ENCODE data around the gene TMEM217.
A peak's percentile ranks its signal among the peaks of the same experiment; 100 is the strongest.

Gene TMEM217

DNA sequence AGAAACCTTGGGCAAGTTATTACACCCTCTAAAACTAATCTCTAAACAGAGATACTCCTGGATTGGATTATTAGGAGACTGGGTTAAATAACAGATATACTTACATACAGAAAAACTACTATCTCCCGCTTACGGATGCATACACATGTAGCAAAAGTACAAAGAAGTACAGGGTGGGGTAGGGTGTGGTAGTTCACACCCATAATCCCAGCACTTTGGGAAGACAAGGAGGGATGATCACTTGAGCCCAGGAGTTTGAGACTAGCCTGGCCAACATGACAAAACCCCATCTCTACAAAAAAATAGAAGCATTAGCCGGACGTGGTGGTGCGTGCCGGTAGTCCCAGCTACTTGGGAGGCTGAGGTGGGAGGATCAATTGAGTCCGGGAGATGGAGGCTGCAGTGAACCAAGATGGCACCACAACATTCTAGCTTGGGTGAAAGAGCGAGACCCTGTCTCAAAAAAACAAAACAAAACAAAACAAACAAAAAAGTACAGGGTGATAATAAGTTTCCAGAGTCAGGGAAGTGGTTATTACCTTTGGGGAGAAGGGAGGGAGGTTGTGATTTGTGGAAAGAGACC lies 79.9 kb downstream of the TMEM217 start:
- no peak for DNase-seq

DNA sequence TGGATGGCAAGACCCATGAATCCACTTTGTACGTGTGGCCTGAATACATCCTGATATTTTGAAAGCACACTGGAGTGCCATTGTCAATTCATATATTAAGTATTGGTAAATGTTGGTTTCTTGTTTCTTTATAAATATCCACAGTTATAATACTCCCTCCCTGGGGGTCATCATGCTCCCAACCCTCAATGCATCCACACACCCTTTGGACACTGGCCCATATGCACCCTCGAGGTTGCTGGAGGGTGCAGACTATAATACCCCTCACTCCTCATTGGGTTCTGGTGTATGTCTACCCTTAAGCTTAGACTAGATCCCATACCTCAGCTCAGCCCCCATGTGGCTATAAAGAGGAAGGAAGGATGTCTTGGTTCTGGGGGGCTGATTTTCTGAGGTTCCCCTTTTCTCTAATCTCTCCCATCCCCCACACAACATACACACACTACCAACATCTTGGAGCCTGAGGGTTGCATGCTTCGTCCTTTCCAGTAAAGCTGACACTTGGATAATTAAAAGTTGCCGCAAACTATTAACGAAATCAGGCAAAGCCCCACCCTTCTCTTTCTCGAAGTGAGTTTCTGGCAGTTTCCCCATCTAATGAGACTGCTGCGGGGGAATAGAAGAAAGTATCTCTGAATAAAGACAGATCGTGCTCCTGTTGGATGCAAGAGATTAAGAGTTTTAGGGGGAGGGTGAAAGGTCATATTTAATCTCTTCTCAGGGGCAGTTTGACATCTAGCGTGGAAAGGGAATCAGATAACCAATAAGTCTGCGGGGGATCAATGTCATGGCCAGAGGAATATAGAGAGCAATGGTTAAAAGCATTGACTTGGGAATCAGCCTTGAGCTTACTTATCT lies 80.6 kb downstream of the TMEM217 start:
- DNase-seq, result no peak

DNA sequence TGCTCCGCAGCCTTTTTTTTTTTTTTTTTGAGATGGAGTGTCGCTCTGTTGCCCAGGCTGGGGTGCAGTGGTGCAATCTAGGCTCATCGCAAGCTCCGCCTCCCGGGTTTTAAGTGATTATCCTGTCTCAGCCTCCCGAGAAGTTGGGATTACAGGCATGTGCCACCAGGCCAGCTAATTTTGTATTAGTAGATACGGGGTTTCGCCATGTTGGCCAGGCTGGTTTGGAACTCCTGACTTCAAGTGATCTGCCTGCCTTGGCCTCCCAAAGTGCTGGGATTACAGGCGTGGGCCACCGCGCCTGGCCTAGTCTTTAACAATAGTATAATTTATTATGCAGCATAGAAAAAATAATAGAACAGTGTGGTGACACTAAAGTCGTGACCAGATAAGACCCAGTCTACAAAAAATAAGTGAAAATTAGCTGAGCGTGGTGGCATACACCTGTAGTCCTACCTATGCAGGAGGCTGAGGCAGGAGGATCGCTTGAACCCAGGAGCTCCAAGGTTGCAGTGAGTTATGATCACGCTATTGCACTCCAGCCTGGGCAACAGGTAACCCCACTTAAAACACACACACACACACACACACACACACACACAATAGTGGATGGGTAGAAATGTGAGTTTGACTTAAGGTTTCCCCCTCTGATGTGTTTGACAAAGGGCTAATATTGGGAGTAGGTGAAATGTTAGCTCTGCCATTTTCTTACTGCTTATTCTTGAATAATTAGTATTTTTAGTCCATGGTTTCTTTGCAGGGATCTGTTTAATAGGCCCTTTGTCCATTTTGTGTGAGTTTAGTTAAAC lies 81.5 kb downstream of the TMEM217 start:
- no peak for DNase-seq

DNA sequence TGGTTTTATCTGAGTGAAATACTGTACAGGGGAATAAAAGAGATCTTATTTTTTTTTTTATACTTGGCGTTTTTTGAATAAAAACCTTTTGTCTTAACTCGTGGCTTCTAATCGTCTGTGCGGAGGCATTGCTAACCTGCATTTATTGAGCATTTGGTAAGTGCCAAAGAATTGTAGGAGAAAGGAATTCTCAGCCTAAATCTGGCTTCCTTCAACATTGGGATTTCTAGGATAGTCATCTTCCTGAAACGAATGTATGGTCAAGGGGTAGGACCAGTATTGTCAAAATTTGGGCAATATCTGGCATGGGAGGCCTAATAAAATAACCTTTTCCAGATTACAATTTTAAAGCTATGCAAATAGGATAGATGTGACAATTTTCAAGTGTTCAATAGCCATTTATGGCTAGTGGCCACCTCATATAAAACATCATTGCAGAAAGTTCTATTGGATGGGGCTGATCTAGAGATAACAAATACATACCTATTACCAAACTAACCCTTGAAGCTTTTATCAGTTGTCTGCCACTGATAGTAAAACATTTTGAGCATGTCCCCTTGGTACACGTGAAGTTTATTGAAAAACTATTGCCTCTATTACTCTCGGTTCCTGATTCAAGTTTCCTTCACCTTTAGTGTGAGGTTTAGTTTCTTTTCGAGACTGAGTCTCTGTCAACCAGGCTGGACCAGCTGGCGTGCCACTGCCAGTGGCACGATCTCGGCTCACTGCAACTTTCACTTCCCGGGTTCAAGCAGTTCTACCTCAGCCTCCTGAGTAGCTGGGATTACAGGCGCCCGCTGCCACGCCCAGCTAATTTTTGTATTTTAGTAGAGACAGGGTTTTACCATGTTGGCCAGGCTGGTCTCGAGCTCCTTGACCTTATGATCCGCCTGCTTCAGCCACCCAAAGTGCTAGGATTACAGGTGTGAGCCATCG lies 82.3 kb downstream of the TMEM217 start:
- no peak for DNase-seq

DNA sequence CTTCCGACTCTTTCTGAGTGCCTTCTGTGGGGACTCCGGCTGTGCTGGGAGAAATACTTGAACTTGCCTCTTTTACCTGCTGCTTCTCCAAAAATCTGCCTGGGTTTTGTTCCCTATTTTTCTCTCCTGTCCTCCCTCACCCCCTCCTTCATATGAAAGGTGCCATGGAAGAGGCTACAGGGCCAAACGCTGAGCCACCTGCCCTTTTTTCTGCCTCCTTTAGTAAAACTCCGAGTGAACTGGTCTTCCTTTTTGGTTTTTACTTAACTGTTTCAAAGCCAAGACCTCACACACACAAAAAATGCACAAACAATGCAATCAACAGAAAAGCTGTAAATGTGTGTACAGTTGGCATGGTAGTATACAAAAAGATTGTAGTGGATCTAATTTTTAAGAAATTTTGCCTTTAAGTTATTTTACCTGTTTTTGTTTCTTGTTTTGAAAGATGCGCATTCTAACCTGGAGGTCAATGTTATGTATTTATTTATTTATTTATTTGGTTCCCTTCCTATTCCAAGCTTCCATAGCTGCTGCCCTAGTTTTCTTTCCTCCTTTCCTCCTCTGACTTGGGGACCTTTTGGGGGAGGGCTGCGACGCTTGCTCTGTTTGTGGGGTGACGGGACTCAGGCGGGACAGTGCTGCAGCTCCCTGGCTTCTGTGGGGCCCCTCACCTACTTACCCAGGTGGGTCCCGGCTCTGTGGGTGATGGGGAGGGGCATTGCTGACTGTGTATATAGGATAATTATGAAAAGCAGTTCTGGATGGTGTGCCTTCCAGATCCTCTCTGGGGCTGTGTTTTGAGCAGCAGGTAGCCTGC lies 83.2 kb downstream of the TMEM217 start:
- DNase-seq, result no peak

DNA sequence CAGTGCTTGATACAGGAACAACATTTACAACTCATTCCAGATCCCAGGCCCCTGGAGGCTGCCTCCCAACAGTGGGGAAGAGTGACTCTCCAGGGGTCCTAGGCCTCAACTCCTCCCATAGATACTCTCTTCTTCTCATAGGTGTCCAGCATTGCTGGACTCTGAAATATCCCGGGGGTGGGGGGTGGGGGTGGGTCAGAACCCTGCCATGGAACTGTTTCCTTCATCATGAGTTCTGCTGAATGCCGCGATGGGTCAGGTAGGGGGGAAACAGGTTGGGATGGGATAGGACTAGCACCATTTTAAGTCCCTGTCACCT lies 83.8 kb downstream of the TMEM217 start:
- no peak for DNase-seq

DNA sequence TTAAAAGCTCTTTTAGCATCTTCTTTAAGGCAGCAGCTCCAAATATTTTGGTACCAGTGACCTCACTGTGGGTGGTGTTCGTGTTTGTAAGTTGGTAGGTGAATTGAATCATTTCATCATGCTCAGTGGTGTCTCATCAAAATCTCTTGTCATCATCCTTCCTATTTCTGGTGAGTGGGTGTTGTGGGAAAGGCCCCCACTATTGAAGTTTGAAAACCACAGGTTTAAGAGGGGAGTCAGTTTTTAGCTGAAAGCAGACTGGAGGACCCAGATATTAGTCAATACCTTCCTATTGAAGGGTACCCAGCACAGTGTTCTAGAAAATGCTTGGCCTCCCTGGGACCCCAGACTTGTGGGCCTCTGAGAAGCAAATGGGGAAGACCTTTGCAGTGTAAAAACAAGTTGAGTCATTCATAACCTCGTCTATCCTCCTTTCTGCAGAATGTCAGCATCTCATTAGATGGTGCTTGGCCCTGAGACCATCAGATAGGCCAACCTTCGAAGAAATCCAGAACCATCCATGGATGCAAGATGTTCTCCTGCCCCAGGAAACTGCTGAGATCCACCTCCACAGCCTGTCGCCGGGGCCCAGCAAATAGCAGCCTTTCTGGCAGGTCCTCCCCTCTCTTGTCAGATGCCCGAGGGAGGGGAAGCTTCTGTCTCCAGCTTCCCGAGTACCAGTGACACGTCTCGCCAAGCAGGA lies 84.3 kb downstream of the TMEM217 start:
- DNase-seq, result no peak

DNA sequence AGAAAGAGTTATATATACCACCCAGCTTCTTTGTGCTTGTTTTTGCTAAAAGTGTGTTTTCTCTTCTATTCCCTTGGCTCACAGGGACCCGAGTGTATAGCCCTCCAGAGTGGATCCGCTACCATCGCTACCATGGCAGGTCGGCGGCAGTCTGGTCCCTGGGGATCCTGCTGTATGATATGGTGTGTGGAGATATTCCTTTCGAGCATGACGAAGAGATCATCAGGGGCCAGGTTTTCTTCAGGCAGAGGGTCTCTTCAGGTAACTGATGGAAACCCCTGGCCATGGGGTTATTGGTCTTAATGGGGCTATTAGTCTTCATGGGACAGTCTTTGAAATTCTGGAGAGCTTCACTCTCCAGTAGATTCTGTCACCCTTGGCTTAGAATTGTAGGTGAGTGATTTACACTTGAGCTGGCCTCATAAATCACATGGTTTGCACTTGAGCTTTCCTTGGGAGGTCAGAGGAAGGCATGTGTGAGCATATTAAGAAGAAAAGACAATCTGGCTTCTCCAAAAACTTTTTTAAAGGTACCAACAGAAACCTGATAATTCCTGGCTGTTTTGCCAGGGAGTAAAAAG lies 84.9 kb downstream of the TMEM217 start:
- no peak for DNase-seq

DNA sequence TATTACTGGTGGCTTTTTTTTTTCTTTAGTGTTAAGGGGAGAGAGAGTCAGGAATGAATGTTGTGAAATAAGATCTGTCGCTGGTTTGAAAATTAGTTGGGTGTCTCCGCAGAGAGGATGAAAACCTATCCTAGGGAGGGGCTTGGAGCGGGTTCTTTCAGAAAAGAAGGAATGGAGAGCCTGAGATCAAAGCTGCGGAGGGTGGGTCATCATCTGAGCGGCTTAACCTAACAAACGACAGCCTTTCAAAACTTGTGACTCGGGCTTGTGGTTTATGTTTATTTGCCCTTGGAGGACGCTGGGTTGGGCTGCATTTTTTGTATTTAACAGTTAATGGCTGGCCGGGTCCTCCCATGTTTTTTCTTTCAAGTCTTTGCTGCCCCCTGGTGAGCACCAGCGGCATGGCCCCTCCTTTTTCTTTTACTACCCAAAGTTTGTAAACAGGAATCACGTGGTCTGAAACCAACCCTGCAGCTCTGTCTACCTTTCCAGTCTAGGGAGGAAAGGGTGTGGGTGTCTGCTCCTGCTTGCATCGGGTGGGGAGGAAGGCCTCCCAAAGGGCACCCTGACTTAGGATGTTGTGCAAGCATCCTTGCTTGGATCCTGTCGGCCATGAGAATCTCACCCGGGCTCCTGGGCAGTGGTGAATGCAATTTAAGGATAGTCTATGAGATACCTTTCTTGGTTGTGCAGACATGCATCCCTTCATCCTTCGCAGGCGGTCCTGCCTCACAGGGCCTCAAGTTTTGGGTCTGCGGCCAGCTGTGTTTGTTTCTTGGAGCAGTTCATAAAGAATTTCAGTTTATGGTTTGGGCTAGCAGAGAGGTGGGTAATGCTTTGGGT lies 85.8 kb downstream of the TMEM217 start:
- DNase-seq, result peak; percentile 80 to 90

DNA sequence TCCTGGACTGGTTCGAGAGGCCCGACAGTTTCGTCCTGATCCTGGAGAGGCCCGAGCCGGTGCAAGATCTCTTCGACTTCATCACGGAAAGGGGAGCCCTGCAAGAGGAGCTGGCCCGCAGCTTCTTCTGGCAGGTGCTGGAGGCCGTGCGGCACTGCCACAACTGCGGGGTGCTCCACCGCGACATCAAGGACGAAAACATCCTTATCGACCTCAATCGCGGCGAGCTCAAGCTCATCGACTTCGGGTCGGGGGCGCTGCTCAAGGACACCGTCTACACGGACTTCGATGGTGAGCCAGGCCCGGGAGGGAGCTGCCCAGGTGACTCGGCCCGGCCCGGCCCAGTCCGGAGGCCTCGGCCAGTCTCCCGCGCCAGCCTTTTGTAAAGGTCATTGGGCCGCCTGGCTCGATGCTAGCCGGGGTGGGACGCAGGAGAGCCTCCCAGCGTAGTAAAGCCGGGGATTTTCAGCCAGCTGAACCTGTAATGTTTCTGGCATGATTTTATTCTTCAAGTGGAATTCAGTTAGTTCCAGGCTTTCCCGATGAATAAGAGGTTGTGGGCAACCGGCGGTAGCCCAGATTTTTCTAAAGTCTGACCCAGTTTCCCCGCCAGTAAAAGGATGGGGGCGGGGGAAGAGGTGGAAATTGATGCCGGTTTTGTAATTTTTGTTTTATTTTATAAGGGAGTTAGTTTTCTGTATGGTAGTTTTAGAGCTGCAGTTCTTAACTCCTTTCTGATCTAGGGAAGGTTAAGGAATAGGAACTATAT lies 86.6 kb downstream of the TMEM217 start:
- DNase-seq, result peak; percentile 46 to 51

DNA sequence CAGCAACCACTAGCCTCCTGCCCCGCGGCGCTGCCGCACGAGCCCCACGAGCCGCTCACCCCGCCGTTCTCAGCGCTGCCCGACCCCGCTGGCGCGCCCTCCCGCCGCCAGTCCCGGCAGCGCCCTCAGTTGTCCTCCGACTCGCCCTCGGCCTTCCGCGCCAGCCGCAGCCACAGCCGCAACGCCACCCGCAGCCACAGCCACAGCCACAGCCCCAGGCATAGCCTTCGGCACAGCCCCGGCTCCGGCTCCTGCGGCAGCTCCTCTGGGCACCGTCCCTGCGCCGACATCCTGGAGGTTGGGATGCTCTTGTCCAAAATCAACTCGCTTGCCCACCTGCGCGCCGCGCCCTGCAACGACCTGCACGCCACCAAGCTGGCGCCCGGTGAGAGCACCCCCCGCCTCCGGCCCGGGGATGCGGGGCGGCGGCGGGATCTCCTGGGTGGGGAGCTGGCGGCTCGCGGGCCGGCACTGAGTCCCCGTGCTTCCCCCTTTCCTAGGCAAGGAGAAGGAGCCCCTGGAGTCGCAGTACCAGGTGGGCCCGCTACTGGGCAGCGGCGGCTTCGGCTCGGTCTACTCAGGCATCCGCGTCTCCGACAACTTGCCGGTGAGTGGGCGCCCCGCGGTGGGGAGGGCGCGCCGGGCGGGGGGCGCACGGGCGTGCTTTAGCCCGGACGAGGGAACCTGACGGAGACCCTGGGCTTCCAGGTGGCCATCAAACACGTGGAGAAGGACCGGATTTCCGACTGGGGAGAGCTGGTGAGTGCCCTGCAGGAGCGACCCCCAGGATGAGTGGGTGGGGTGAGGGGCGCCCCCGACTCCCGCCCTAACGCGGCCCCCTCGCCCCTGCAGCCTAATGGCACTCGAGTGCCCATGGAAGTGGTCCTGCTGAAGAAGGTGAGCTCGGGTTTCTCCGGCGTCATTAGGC lies 87.4 kb downstream of the TMEM217 start:
- peak in 1 of 2 donors; percentile 60 for DNase-seq

DNA sequence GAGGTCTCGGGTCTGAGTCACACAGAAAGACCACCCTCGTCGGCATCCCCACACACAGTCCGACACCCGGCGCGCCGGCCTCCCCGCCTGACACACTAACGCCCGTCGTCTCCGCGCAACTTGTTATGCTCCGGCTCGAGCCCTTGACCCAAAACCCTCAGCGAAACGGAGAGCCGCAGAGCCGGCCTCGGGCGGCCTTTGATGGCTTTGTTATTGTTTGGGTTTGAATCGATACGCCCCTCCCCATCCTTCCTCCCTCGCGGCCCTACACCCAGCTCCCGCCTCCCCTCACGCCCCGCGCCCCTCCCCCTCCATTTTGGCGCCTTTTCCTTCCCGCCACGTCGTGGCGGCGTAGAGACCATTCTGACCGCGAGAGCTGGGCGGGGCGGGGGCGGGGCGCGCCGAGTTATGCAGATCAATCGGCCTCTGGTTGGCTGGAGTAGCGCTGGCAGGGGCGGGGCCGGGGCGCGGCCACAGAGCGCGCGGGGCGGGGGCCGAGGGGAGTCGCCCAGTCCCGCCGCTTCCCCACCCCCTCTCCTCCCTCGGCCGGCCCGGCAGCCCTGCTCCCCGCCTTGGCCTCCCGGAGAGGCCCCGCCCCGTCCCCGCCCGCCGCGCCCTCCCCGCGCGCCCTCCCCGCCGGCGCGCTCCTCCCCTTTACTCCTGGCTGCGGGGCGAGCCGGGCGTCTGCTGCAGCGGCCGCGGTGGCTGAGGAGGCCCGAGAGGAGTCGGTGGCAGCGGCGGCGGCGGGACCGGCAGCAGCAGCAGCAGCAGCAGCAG lies 88.3 kb downstream of the TMEM217 start, which contains the start of gene PIM1:
TSS of gene PIM1 (plus strand) at position 657 of the 777 bp plus-strand sequence. CDS start 424 bp downstream, outside the sequence.
- peak; percentile 98 to 99 for DNase-seq

DNA sequence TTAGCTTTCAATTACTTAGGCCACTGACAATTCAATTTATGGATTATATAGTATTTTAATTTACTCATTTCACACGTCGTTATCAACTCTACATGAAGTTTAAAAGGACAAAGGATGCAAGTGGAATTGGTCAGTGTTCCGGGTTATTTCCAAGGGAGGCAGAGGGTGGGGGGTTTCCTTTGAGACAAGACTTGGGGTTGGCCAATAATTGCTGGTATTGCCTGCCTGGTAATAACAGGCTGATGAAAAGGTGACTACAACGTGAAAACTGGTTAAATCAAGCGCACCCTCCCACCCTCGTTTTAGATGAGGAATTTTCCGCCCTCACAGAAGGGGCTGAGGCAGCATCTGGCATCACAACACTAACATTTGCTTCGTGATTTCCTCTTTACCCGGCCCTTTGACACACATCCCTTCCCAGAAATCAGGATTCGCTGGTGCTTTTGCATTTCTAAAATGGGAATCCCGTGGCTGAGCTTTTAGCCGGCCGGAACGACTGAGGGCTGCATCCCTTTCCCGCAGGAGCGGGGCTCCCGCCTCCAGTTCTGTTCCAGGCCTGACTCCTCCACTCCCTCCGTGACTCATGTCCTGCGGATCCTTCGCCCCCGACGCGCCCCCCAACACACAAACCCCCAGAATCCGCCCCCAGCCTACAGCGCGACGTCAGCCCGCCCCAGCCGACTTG lies 89.0 kb downstream of the TMEM217 start:
- DNase-seq, result peak in 1 of 2 donors; percentile 56

DNA sequence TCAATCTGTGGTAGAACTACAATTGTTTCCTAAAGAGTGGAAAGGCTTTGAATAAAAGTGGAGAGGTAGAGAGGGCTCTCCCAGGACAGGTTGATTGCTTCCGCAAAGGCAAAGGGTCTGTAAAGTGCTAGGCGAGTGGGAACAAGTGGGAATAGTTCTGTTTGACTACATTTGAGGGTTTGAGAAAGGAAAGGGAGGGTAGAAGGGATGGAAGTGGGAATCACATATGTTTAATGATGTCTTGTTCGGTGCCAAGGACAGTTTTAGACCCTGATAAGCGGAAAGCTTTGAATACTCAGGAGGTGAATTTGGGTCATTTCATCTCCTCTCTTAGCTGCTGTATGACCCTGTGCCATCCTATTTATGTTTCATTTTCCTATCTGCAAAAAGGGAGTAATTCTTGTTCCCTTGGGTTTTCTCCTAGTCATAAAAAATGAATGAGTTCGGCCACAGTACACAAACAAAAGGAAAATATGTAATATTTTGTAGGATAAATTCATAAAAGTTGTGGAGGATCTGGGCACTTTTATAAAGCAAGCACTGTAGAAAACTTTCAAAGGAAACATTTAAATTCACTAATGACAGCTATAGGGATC lies 89.7 kb downstream of the TMEM217 start:
- no peak for DNase-seq

DNA sequence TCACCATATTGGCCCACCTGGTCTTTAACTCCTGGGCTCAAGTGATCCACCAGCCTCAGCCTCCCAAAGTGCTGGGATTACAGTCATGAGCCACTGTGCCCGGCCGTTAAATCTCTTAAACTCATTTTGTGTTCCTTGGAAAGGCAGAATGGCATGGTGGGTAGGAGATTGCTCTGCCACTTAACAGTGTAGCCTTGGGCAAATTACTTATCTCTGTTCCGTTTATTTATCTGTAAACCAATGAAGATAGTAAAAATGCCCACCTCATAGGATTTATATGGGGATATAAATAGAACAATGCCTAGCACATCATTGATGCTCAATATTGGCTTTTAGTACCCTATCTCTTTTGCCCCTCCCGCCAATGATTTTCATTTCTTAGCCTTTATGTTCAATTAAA lies 95.2 kb downstream of the TMEM217 start:
- DNase-seq, result no peak

All from hippocampal formation (tissue), 2 donors.